ENCODE data around the gene CIBAR2.

GRCh38 chr16:85159179-85159980 lies 47.1 kb upstream of the CIBAR2 start:
- no peak for TF ChIP-seq ZFX (IDR thresholded peaks at IDR 0.05; ENCODE audit: borderline replicate concordance)
- TF ChIP-seq, protein P1, sequence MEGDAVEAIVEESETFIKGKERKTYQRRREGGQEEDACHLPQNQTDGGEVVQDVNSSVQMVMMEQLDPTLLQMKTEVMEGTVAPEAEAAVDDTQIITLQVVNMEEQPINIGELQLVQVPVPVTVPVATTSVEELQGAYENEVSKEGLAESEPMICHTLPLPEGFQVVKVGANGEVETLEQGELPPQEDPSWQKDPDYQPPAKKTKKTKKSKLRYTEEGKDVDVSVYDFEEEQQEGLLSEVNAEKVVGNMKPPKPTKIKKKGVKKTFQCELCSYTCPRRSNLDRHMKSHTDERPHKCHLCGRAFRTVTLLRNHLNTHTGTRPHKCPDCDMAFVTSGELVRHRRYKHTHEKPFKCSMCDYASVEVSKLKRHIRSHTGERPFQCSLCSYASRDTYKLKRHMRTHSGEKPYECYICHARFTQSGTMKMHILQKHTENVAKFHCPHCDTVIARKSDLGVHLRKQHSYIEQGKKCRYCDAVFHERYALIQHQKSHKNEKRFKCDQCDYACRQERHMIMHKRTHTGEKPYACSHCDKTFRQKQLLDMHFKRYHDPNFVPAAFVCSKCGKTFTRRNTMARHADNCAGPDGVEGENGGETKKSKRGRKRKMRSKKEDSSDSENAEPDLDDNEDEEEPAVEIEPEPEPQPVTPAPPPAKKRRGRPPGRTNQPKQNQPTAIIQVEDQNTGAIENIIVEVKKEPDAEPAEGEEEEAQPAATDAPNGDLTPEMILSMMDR (IDR thresholded peaks at IDR 0.05) = no peak

Measured in 22Rv1 (cell line).